ENCODE data around the gene CDK17. TPM values are rescaled to one million over a fixed set of nuclear protein-coding genes. Genes with fewer than 3 reads are reported as not detected.
A peak's percentile ranks its signal among the peaks of the same experiment; 100 is the strongest.

The CDK17 gene
- total and polyA plus RNA-seq, 2 donors: 32.9 to 49.2 TPM

DNA sequence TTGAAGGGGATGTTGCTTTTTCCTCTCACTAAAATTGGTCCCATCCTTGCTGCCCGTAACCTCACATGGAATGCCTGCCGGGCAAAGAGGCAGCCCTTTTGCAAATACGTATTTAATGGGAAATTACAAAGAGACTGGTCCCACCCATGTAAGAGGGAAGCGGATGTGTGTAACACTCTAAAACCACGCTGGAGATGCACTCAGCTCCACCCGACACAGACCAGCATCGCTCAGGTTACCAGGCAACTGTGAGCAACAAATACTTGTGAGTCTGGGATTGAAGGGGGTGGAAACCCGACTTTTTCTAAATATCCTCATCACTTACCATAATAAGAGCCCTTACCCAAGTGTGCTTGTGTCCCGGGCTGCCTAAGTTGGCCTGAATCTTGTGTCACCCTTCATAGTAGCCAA lies 158.4 kb downstream of the CDK17 start:
- H3K27me3 ChIP-seq (ENCODE audit: control insufficient read depth in 2 of 2, insufficient read depth in 1 of 2, low read length in 1 of 2): no peaks in the 10 kb centered on the region
- no peak overlapping the region for H3K27ac ChIP-seq (ENCODE audit: low read depth in 1 of 2, low read length in 1 of 2)
- peaks cover 0 to 16% of the 10 kb centered on the region in 2 donors for H3K4me1 ChIP-seq (ENCODE audit: control insufficient read depth in 2 of 2, insufficient read depth in 2 of 2, low read length in 2 of 2)
- H3K9me3 ChIP-seq (ENCODE audit: control insufficient read depth in 2 of 2, insufficient read depth in 1 of 2, low read length in 1 of 2): no peaks in the 10 kb centered on the region
- peak in 1 of 9 donors; percentile 47 for DNase-seq (ENCODE audit: low read depth in 6 of 9, low spot score in 9 of 9)
- 85% methylated on average over 9 of the region's 9 CpGs for WGBS
- no peak overlapping the region for H3K4me3 ChIP-seq (ENCODE audit: low read length in 2 of 2)
- H3K36me3 ChIP-seq (ENCODE audit: control insufficient read depth in 2 of 2, insufficient read depth in 2 of 2, low read length in 1 of 2): peaks cover 5 to 16% of the 10 kb centered on the region in 2 donors

- Histone ChIP-seq H3K4me1 (ENCODE audit: control insufficient read depth in 2 of 2, insufficient read depth in 2 of 2, low read length in 2 of 2) (peaks cover 0 to 21% of the 10 kb centered on the region in 2 donors), H3K27me3 (ENCODE audit: control insufficient read depth in 2 of 2, insufficient read depth in 1 of 2, low read length in 1 of 2) (no peaks in the 10 kb centered on the region), H3K4me3 (ENCODE audit: low read length in 2 of 2) (no peak overlapping the region), H3K27ac (ENCODE audit: low read depth in 1 of 2, low read length in 1 of 2) (no peak overlapping the region), H3K9me3 (ENCODE audit: control insufficient read depth in 2 of 2, insufficient read depth in 1 of 2, low read length in 1 of 2) (peaks cover 0 to 1% of the 10 kb centered on the region in 2 donors), H3K36me3 (ENCODE audit: control insufficient read depth in 2 of 2, insufficient read depth in 2 of 2, low read length in 1 of 2) (peaks cover 4 to 12% of the 10 kb centered on the region in 2 donors)
- DNase-seq (ENCODE audit: low read depth in 6 of 9, low spot score in 9 of 9): no peak
- WGBS: 95% methylated on average over 4 of the region's 4 CpGs
These were observed 158.8 kb downstream of the CDK17 start for GRCh38 chr12:96241431-96241830.

DNA sequence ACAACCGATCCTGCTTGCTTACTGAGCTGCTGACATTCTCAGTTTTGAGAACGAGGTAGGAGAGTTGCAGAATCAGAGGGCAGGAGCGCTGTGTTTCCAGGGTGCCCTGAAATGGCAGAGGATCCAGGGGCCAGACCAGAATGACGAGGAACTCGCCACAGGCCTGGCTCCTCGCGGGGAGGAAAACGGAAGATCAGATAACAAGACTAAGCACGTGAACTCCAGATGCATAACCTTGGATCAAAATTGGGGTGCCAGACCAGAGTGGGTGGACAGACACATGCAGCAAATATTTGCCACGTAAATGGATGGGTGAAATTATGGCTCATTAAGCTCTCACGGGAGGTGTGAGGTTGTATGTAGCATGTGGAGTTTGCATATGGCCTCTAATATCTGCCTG lies 159.6 kb downstream of the CDK17 start:
- Histone ChIP-seq H3K27me3 (ENCODE audit: control insufficient read depth in 2 of 2, insufficient read depth in 1 of 2, low read length in 1 of 2) (no peaks in the 10 kb centered on the region), H3K4me3 (ENCODE audit: low read length in 2 of 2) (no peak overlapping the region), H3K4me1 (ENCODE audit: control insufficient read depth in 2 of 2, insufficient read depth in 2 of 2, low read length in 2 of 2) (peaks cover 0 to 28% of the 10 kb centered on the region in 2 donors), H3K9me3 (ENCODE audit: control insufficient read depth in 2 of 2, insufficient read depth in 1 of 2, low read length in 1 of 2) (peaks cover 0 to 3% of the 10 kb centered on the region in 2 donors), H3K27ac (ENCODE audit: low read depth in 1 of 2, low read length in 1 of 2) (no peak overlapping the region), H3K36me3 (ENCODE audit: control insufficient read depth in 2 of 2, insufficient read depth in 2 of 2, low read length in 1 of 2) (peaks cover 4 to 12% of the 10 kb centered on the region in 2 donors)
- no peak for DNase-seq (ENCODE audit: low read depth in 6 of 9, low spot score in 9 of 9)
- 88% methylated on average over 11 of the region's 11 CpGs for WGBS

DNA sequence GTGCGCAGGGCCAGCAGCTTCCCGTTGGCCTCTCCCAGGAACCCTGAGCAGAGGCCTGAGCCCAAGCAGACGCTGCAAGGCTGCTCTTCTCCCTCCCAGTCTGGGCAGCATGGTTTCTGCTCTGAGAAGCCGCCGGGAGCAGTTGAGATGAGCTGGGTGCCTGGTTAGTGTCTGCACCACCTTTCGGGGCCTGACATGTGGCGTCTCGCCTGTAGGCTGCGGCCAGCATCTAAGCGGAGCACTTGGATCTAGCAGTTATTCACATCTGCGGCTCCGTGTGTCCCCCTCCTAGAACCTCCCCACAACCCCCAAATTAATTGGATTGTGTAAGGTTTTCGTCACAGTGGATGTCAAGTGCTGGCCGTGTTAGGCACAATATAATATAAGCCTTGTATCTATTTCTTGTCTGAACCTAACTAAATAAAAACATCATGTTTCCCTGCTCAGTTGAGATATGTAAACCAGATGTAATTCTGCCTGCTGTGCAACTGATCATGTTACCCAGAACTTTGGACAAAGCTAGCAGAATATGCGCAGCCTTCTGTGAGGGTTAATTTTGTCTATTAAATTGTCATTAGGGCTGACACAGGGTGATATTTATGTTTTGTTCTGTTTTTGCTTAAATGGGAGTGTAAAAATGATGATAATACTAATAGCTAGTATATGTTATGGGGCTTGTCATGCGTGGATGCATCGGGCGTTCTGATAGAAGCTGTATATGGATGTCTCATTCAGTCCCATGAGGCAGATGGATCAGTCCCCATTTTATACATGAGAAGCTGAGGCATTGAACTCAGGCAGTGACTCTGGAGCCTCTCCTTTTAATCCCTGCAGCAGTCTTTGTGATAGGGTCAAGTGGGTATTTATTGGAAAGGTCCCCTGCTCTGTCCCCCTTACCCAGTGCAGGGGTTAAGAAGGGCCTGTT lies 160.3 kb downstream of the CDK17 start:
- 94% methylated on average over 18 of the region's 18 CpGs for WGBS
- DNase-seq (ENCODE audit: low read depth in 6 of 9, low spot score in 9 of 9): no peak
- H3K36me3 ChIP-seq (ENCODE audit: control insufficient read depth in 2 of 2, insufficient read depth in 2 of 2, low read length in 1 of 2): peaks cover 4 to 12% of the 10 kb centered on the region in 2 donors

DNA sequence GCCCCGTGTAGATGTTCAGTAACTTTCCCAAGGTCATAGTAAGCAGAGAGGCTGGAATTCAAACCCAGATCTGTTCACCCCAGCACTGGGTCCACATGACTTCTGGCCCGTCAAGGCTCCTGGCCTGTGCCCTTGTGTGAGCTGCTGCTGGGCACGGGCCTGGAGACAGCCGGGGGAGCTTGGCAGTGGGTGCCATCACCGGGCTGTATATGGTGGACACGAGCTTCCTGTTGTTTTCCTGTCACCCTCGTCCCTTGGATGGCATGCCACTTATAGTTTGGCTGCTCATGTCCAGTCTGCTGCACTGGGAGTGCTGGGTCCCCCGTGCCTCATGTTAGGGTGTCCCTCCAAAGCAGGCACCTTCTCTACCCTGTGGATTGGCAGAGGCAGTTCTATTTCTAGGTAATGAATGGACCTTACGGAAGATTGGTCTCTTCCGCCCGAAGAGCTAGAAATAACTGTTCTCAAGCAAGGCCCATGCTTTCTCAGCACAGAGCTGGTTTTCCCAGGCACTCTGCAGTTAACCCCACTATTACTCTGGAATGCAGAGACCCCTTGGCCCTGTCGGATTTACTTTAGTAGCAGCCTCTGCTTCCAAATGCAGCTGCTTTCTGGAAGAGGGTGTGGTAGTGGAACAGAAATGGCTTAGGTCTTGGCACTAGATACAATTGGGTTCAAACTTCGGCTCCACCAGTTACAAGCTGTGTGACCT lies 161.7 kb downstream of the CDK17 start:
- peaks cover 4 to 12% of the 10 kb centered on the region in 2 donors for H3K36me3 ChIP-seq (ENCODE audit: control insufficient read depth in 2 of 2, insufficient read depth in 2 of 2, low read length in 1 of 2)
- H3K9me3 ChIP-seq (ENCODE audit: control insufficient read depth in 2 of 2, insufficient read depth in 1 of 2, low read length in 1 of 2): peaks cover 0 to 3% of the 10 kb centered on the region in 2 donors
- no peak overlapping the region for H3K4me3 ChIP-seq (ENCODE audit: low read length in 2 of 2)
- H3K4me1 ChIP-seq (ENCODE audit: control insufficient read depth in 2 of 2, insufficient read depth in 2 of 2, low read length in 2 of 2): peaks cover 0 to 28% of the 10 kb centered on the region in 2 donors
- WGBS: 95% methylated on average over 13 of the region's 13 CpGs
- H3K27me3 ChIP-seq (ENCODE audit: control insufficient read depth in 2 of 2, insufficient read depth in 1 of 2, low read length in 1 of 2): no peaks in the 10 kb centered on the region
- H3K27ac ChIP-seq (ENCODE audit: low read depth in 1 of 2, low read length in 1 of 2): no peak overlapping the region
- no peak for DNase-seq (ENCODE audit: low read depth in 6 of 9, low spot score in 9 of 9)

More for the DNA sequence above, 160.3 kb downstream of the CDK17 start:
- no peak overlapping the region for H3K27ac ChIP-seq (ENCODE audit: low read depth in 1 of 2, low read length in 1 of 2)
- no peaks in the 10 kb centered on the region for H3K27me3 ChIP-seq (ENCODE audit: control insufficient read depth in 2 of 2, insufficient read depth in 1 of 2, low read length in 1 of 2)
- peaks cover 0 to 3% of the 10 kb centered on the region in 2 donors for H3K9me3 ChIP-seq (ENCODE audit: control insufficient read depth in 2 of 2, insufficient read depth in 1 of 2, low read length in 1 of 2)
- peaks cover 0 to 28% of the 10 kb centered on the region in 2 donors for H3K4me1 ChIP-seq (ENCODE audit: control insufficient read depth in 2 of 2, insufficient read depth in 2 of 2, low read length in 2 of 2)
- H3K4me3 ChIP-seq (ENCODE audit: low read length in 2 of 2): no peak overlapping the region

- no peak for DNase-seq (ENCODE audit: low read depth in 6 of 9, low spot score in 9 of 9)
- WGBS: 34% methylated on average over 9 of the region's 9 CpGs
- peaks cover 4 to 15% of the 10 kb centered on the region in 2 donors for H3K36me3 ChIP-seq (ENCODE audit: control insufficient read depth in 2 of 2, insufficient read depth in 2 of 2, low read length in 1 of 2)
- peaks cover 0 to 3% of the 10 kb centered on the region in 2 donors for H3K9me3 ChIP-seq (ENCODE audit: control insufficient read depth in 2 of 2, insufficient read depth in 1 of 2, low read length in 1 of 2)
- no peak overlapping the region for H3K4me3 ChIP-seq (ENCODE audit: low read length in 2 of 2)
- no peaks in the 10 kb centered on the region for H3K27me3 ChIP-seq (ENCODE audit: control insufficient read depth in 2 of 2, insufficient read depth in 1 of 2, low read length in 1 of 2)
- H3K4me1 ChIP-seq (ENCODE audit: control insufficient read depth in 2 of 2, insufficient read depth in 2 of 2, low read length in 2 of 2): peaks cover 0 to 28% of the 10 kb centered on the region in 2 donors
- no peak overlapping the region for H3K27ac ChIP-seq (ENCODE audit: low read depth in 1 of 2, low read length in 1 of 2)
These were observed 162.7 kb downstream of the CDK17 start for GRCh38 chr12:96237465-96238077.

- Histone ChIP-seq H3K4me1 (ENCODE audit: control insufficient read depth in 2 of 2, insufficient read depth in 2 of 2, low read length in 2 of 2) (peaks cover 0 to 28% of the 10 kb centered on the region in 2 donors), H3K27me3 (ENCODE audit: control insufficient read depth in 2 of 2, insufficient read depth in 1 of 2, low read length in 1 of 2) (no peaks in the 10 kb centered on the region), H3K4me3 (ENCODE audit: low read length in 2 of 2) (no peak overlapping the region), H3K36me3 (ENCODE audit: control insufficient read depth in 2 of 2, insufficient read depth in 2 of 2, low read length in 1 of 2) (peaks cover 4 to 15% of the 10 kb centered on the region in 2 donors), H3K27ac (ENCODE audit: low read depth in 1 of 2, low read length in 1 of 2) (no peak overlapping the region), H3K9me3 (ENCODE audit: control insufficient read depth in 2 of 2, insufficient read depth in 1 of 2, low read length in 1 of 2) (peaks cover 0 to 3% of the 10 kb centered on the region in 2 donors)
- 96% methylated on average over 7 of the region's 7 CpGs for WGBS
- no peak for DNase-seq (ENCODE audit: low read depth in 6 of 9, low spot score in 9 of 9)
These were observed 163.2 kb downstream of the CDK17 start for GRCh38 chr12:96237035-96237434.

DNA sequence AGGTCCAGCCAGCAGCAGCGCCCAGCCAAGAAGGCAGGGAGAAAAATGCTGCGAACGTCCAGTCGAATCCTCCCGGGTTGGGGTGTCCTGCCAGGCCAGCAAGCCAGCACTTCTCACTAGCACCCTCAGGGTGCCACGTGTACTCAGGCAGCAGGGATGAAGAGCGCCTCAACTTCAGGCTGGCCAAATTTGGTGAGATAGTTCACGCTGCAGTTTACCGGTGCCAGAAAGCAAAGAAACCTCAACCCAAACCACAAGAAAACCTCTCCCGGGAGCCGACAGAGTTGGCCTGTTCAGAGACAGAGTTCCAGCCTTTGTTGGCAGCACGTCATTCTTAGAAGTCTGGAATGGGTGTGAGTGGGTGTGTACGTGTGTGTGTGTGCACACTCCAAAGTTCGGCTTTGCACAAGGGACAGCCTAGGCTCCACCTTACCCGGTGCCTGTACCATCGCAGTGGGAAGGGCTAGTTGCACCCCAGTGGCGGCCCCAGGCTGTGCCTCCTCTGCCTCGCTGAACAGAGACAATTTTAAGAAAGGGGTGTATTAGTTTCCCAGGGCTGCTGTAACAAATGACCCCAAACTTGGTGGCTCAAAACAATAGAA lies 163.9 kb downstream of the CDK17 start:
- no peaks in the 10 kb centered on the region for H3K27me3 ChIP-seq (ENCODE audit: control insufficient read depth in 2 of 2, insufficient read depth in 1 of 2, low read length in 1 of 2)
- H3K9me3 ChIP-seq (ENCODE audit: control insufficient read depth in 2 of 2, insufficient read depth in 1 of 2, low read length in 1 of 2): peaks cover 0 to 3% of the 10 kb centered on the region in 2 donors
- no peak overlapping the region for H3K4me3 ChIP-seq (ENCODE audit: low read length in 2 of 2)
- H3K36me3 ChIP-seq (ENCODE audit: control insufficient read depth in 2 of 2, insufficient read depth in 2 of 2, low read length in 1 of 2): peaks cover 4 to 12% of the 10 kb centered on the region in 2 donors
- peak in 2 of 9 donors; percentile 30 to 47 for DNase-seq (ENCODE audit: low read depth in 6 of 9, low spot score in 9 of 9)
- H3K4me1 ChIP-seq (ENCODE audit: control insufficient read depth in 2 of 2, insufficient read depth in 2 of 2, low read length in 2 of 2): peaks cover 0 to 28% of the 10 kb centered on the region in 2 donors
- WGBS: 44% methylated on average over 18 of the region's 18 CpGs
- H3K27ac ChIP-seq (ENCODE audit: low read depth in 1 of 2, low read length in 1 of 2): no peak overlapping the region
